Gastrocnemius medialis (tissue), 4 donors: Measurements from ENCODE around the gene ADGRL3.

Experiments used
- POLR2A ChIP-seq, 2 donors: fragments of 450-650 bp; IDR thresholded peaks; one replicate each; pipeline ENCODE4 v1.6.1; 2017; ENCODE audit warnings: antibody characterized with exemption in 2 of 2, mild to moderate bottlenecking in 2 of 2, moderate library complexity in 2 of 2
- TF ChIP-seq, protein P1 (sequence below), 5 experiments: fragments of 450-650 bp in 3 of 5; fragments of 200-600 bp in 2 of 5; sonication (generic) in 2 of 5; IDR thresholded peaks in 4 of 5; conservative IDR thresholded peaks in 1 of 5; 1 replicate in 4 of 5; 2 replicates in 1 of 5; pipeline ENCODE4 v1.5.1; 2016 to 2019; ENCODE audit warnings: antibody characterized with exemption in 5 of 5, mild to moderate bottlenecking in 3 of 5, moderate library complexity in 3 of 5

GRCh38 chr4:61938250-61938846, 738.2 kb downstream of the ADGRL3 start:
- TF ChIP-seq, protein P1, sequence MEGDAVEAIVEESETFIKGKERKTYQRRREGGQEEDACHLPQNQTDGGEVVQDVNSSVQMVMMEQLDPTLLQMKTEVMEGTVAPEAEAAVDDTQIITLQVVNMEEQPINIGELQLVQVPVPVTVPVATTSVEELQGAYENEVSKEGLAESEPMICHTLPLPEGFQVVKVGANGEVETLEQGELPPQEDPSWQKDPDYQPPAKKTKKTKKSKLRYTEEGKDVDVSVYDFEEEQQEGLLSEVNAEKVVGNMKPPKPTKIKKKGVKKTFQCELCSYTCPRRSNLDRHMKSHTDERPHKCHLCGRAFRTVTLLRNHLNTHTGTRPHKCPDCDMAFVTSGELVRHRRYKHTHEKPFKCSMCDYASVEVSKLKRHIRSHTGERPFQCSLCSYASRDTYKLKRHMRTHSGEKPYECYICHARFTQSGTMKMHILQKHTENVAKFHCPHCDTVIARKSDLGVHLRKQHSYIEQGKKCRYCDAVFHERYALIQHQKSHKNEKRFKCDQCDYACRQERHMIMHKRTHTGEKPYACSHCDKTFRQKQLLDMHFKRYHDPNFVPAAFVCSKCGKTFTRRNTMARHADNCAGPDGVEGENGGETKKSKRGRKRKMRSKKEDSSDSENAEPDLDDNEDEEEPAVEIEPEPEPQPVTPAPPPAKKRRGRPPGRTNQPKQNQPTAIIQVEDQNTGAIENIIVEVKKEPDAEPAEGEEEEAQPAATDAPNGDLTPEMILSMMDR (IDR thresholded peaks at IDR 0.05 in 4 of 5, conservative IDR thresholded peaks at IDR 0.05 in 1 of 5) = no peak
- TF ChIP-seq POLR2A (IDR thresholded peaks at IDR 0.05) = no peak
